A549 (cell line): ENCODE results near the gene HOMER2. TPM values are rescaled to one million over a fixed set of nuclear protein-coding genes. Genes with fewer than 3 reads are reported as not detected.

ENCODE experiments used
- ATAC-seq, 2 experiments: fragments of 200-7000 bp in 1 of 2; fragments of >200 bp in 1 of 2; cut with Nextera tagmentation in 1 of 2; cut with Tn5 transposase in 1 of 2; 3 replicates each; pipeline versions ENCODE4 v1.8.0 to v1.9.1; 2018 to 2020; ENCODE audit warnings: mild to moderate bottlenecking in 1 of 2, moderate library complexity in 1 of 2
- CTCF ChIA-PET: fragments of 300-600 bp; sonication (Branson Sonifier 250); formaldehyde crosslinking; extraction: SDS; loops from one replicate; lab custom pipeline; 2021; ENCODE audit warnings: antibody characterized with exemption, inconsistent platforms; lab: Yijun Ruan, JAX
- POLR2A ChIA-PET: fragments of 350-600 bp; formaldehyde crosslinking; extraction: SDS; loops from one replicate; lab custom pipeline; 2021; ENCODE audit warnings: antibody characterized with exemption, inconsistent platforms; lab: Yijun Ruan, JAX
- DNase-seq, 2 experiments: peaks; one replicate each; pipeline versions ENCODE4 v3.0.0 to v3.0.0-alpha.2; 2011 to 2016; ENCODE audit warnings: low read depth in 1 of 2, low spot score in 1 of 2
- FAIRE-seq: peaks from 2 replicates; lab custom pipeline; 2011; peaks lifted over from hg19 to GRCh38; lab: Jason Lieb, UNC
- H3K27ac ChIP-seq, 2 experiments: fragments of >200 bp; sonication (Bioruptor Twin); formaldehyde crosslinking; 3 replicates each; pipeline ENCODE4 v1.5.1; 2016 to 2017
- H3K4me1 ChIP-seq: fragments of >200 bp; sonication (Bioruptor Twin); formaldehyde crosslinking; 3 replicates; pipeline ENCODE4 v1.6.1; 2016
- H3K4me2 ChIP-seq: fragments of >200 bp; sonication (Bioruptor Twin); formaldehyde crosslinking; 3 replicates; pipeline ENCODE4 v1.6.1; 2016
- H3K4me3 ChIP-seq: fragments of >200 bp; sonication (Bioruptor Twin); formaldehyde crosslinking; 3 replicates; pipeline ENCODE4 v1.5.1; 2016
- H3K9me3 ChIP-seq: fragments of >200 bp; sonication (Bioruptor Twin); formaldehyde crosslinking; 3 replicates; pipeline ENCODE4 v1.6.1; 2016
- BCL3 ChIP-seq: fragments of >200 bp; sonication (Bioruptor Twin); formaldehyde crosslinking; IDR thresholded peaks from 3 replicates; pipeline ENCODE4 v1.6.1; 2016
- BHLHE40 ChIP-seq: IDR thresholded peaks from 2 replicates; pipeline ENCODE4 v1.6.1; 2012; ENCODE audit warnings: low read depth, low read length, inconsistent platforms
- CBX8 ChIP-seq: fragments of 200-600 bp; sonication (generic); IDR thresholded peaks from 2 replicates; pipeline ENCODE4 v1.6.1; 2016
- CEBPB ChIP-seq, 2 experiments: fragments of >200 bp in 1 of 2; sonication (Bioruptor Twin) in 1 of 2; formaldehyde crosslinking in 1 of 2; IDR thresholded peaks; 2 replicates each; pipeline ENCODE4 v1.6.1; 2012 to 2016
- CHD4 ChIP-seq: fragments of 200-600 bp; sonication (generic); IDR thresholded peaks from 2 replicates; pipeline ENCODE4 v1.6.1; 2016; ENCODE audit warnings: antibody characterized with exemption, mild to moderate bottlenecking, borderline replicate concordance
- EHMT2 ChIP-seq: fragments of 200-600 bp; sonication (generic); IDR thresholded peaks from 2 replicates; pipeline ENCODE4 v1.6.1; 2016; ENCODE audit warnings: antibody characterized with exemption, low read depth, mild to moderate bottlenecking, moderate library complexity
- EP300 ChIP-seq, 2 experiments: fragments of >200 bp; sonication (Bioruptor Twin); formaldehyde crosslinking; IDR thresholded peaks; 2 replicates in 1 of 2; 3 replicates in 1 of 2; pipeline ENCODE4 v1.6.1; 2016 to 2017
- FOSB ChIP-seq: fragments of 250-450 bp; sonication (Bioruptor Pico); IDR thresholded peaks from 2 replicates; pipeline ENCODE4 v1.5.0; 2020; ENCODE audit warnings: mild to moderate bottlenecking, moderate library complexity
- FOXS1 ChIP-seq: fragments of 250-450 bp; sonication (Bioruptor Pico); IDR thresholded peaks from 2 replicates; pipeline ENCODE4 v1.5.0; 2020; ENCODE audit warnings: mild to moderate bottlenecking, moderate library complexity
- GATA3 ChIP-seq: IDR thresholded peaks from 2 replicates; pipeline ENCODE4 v1.6.1; 2012; ENCODE audit warnings: borderline replicate concordance
- HDAC2 ChIP-seq: fragments of 200-600 bp; sonication (generic); IDR thresholded peaks from 2 replicates; pipeline ENCODE4 v1.6.1; 2016
- HOXA7 ChIP-seq: fragments of 250-450 bp; sonication (Bioruptor Pico); IDR thresholded peaks from 2 replicates; pipeline ENCODE4 v1.5.0; 2020; ENCODE audit warnings: mild to moderate bottlenecking, moderate library complexity
- JUNB ChIP-seq: fragments of >200 bp; sonication (Bioruptor Twin); formaldehyde crosslinking; IDR thresholded peaks from 2 replicates; pipeline ENCODE4 v1.6.1; 2016
- MAFK ChIP-seq: fragments of 450-650 bp; IDR thresholded peaks from 2 replicates; pipeline ENCODE4 v1.6.1; 2014; ENCODE audit not compliant: partially characterized antibody
- MAX ChIP-seq: IDR thresholded peaks from 2 replicates; pipeline ENCODE4 v1.6.1; 2012
- NPAS2 ChIP-seq: fragments of 250-450 bp; sonication (Bioruptor Pico); IDR thresholded peaks from 2 replicates; pipeline ENCODE4 v1.8.0; 2022; ENCODE audit warnings: mild to moderate bottlenecking, moderate library complexity, borderline replicate concordance
- NR3C1 ChIP-seq: fragments of >200 bp; sonication (Bioruptor Twin); formaldehyde crosslinking; IDR thresholded peaks from 3 replicates; pipeline ENCODE4 v1.6.1; 2017
- POLR2A ChIP-seq: IDR thresholded peaks from 2 replicates; pipeline ENCODE4 v1.6.1; 2012; ENCODE audit warnings: mild to moderate bottlenecking, low read length
- RCOR1 ChIP-seq: fragments of 150-350 bp; IDR thresholded peaks from 2 replicates; pipeline ENCODE4 v1.6.1; 2014; ENCODE audit warnings: antibody characterized with exemption, low read length, low read depth
- RFX5 ChIP-seq: fragments of 450-650 bp; IDR thresholded peaks from 2 replicates; pipeline ENCODE4 v1.7.1; 2014; ENCODE audit warnings: antibody characterized with exemption, mild to moderate bottlenecking, moderate library complexity
- RNF2 ChIP-seq: fragments of 200-600 bp; sonication (generic); IDR thresholded peaks from 2 replicates; pipeline ENCODE4 v1.6.1; 2016; ENCODE audit warnings: low read depth, mild to moderate bottlenecking, antibody characterized with exemption, moderate library complexity, borderline replicate concordance
- SMC3 ChIP-seq: fragments of >200 bp; sonication (Bioruptor Twin); formaldehyde crosslinking; IDR thresholded peaks from 3 replicates; pipeline ENCODE4 v1.6.1; 2018; ENCODE audit warnings: inconsistent platforms
- WGBS: methylation state at CpG from one replicate; pipeline ENCODE4 v1.1.6; 2017; ENCODE audit errors: missing lambda C conversion rate; 5-methylcytosine and 5-hydroxymethylcytosine counted together
- polyA plus RNA-seq, 4 experiments: library from polyadenylated mRNA; depleted of rRNA in 3 of 4; stranded (reverse); fragments of >200 nt; fragmentation: RNase III in 1 of 4; extraction: RNeasy Plus Mini Kit Qiagen cat#74134 plus additional on column Dnase treatment in 1 of 4; gene quantifications; 2 replicates in 3 of 4; 3 replicates in 1 of 4; pipeline ENCODE4 v1.2.3, GENCODE V29; 2011 to 2017
- TF ChIP-seq, protein P1 (sequence below): fragments of 250-450 bp; sonication (Bioruptor Pico); IDR thresholded peaks from 2 replicates; pipeline ENCODE4 v1.5.0; 2021; ENCODE audit warnings: mild to moderate bottlenecking, moderate library complexity, borderline replicate concordance
- TF ChIP-seq, protein P2 (sequence below): fragments of >200 bp; sonication (Bioruptor Twin); formaldehyde crosslinking; IDR thresholded peaks from 2 replicates; pipeline ENCODE4 v1.6.1; 2016
- TF ChIP-seq, protein P3 (sequence below): IDR thresholded peaks from 2 replicates; pipeline ENCODE4 v1.6.1; 2012

The HOMER2 gene
- polyA plus RNA-seq, 2 of the 4 experiments (the other 2 are of a cell fraction) = 9.4 to 15.4 TPM

DNA sequence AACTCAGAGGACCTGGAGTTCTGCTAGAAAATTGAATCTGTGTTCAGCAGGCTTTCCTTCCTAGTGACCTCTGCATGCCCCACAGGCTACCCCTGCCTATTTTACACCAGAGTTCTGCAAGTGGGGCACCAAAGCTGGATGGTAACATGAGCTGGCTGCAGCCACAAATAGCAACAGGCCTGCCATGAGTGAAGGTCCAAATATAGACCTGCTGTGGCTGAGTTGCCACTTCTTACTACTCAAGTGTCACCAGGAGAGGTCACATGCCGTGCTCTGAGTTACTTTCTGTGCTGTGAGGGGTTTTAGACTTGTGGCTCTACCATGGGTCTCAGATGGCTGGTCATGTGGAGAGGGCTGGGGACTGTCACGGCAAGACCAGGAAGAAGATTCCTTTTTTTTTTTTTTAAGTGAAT lies 146.5 kb downstream of the HOMER2 start, which contains the start of gene FSD2:
Gene FSD2 (minus strand): TSS at position 76 of the 413 bp plus-strand sequence. CDS start 18,679 bp downstream, outside the sequence.
- no peaks in the 10 kb centered on the region for H3K9me3 ChIP-seq
- WGBS = 44% methylated on average over 2 of the region's 2 CpGs
- FAIRE-seq = no peak
- no peak within 1 kb of the TSS for H3K27ac ChIP-seq
- CTCF ChIA-PET = no interaction called here
- DNase-seq = no peak
- H3K4me3 ChIP-seq = no peak within 1 kb of the TSS
- no peak for TF ChIP-seq NPAS2 (CRISPR knock-in tag)
- TF ChIP-seq SMC3 = no peak
- TF ChIP-seq RFX5 = no peak
- no peak for TF ChIP-seq MAFK
- TF ChIP-seq FOXS1 (CRISPR knock-in tag) = no peak
- TF ChIP-seq EP300 (IDR thresholded peaks at IDR 0.05) = no peak
- no peak for TF ChIP-seq HOXA7
- no peak for TF ChIP-seq CHD4
- no peak for TF ChIP-seq JUNB
- TF ChIP-seq, protein P1, sequence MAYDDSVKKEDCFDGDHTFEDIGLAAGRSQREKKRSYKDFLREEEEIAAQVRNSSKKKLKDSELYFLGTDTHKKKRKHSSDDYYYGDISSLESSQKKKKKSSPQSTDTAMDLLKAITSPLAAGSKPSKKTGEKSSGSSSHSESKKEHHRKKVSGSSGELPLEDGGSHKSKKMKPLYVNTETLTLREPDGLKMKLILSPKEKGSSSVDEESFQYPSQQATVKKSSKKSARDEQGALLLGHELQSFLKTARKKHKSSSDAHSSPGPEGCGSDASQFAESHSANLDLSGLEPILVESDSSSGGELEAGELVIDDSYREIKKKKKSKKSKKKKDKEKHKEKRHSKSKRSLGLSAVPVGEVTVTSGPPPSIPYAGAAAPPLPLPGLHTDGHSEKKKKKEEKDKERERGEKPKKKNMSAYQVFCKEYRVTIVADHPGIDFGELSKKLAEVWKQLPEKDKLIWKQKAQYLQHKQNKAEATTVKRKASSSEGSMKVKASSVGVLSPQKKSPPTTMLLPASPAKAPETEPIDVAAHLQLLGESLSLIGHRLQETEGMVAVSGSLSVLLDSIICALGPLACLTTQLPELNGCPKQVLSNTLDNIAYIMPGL (CRISPR knock-in tag) = no peak
- no peak for TF ChIP-seq POLR2A
- POLR2A ChIA-PET = no interaction called here
- no peak for ATAC-seq
- H3K4me2 ChIP-seq = no peak within 1 kb of the TSS
- H3K4me1 ChIP-seq = peaks cover 6% of the 10 kb centered on the region; the same call in 1 of the 3 replicates

GRCh38 chr15:82804575-82804949 lies 148.0 kb downstream of the HOMER2 start:
- H3K4me1 ChIP-seq = peaks cover 6% of the 10 kb centered on the region; the same call in 1 of the 3 replicates
- CTCF ChIA-PET = interaction anchor here (1.2 to 1.3 kb wide), 2 partner anchors 45 to 273 kb away, joined by 3 read pairs; no protein-coding TSS in a partner anchor
- WGBS = 17% methylated on average over 1 of the region's 1 CpG
- H3K27ac ChIP-seq = no peak overlapping the region
- TF ChIP-seq CEBPB (IDR thresholded peaks at IDR 0.05) (no peak), RCOR1 (no peak), CBX8 (no peak), GATA3 (no peak), HDAC2 (no peak), MAX (no peak), RNF2 (no peak), EHMT2 (no peak), BHLHE40 (no peak), SMC3 (no peak), NR3C1 (no peak), FOSB (CRISPR knock-in tag) (no peak), BCL3 (no peak)
- TF ChIP-seq, protein P2, sequence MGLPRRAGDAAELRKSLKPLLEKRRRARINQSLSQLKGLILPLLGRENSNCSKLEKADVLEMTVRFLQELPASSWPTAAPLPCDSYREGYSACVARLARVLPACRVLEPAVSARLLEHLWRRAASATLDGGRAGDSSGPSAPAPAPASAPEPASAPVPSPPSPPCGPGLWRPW = no peak
- TF ChIP-seq, protein P3, sequence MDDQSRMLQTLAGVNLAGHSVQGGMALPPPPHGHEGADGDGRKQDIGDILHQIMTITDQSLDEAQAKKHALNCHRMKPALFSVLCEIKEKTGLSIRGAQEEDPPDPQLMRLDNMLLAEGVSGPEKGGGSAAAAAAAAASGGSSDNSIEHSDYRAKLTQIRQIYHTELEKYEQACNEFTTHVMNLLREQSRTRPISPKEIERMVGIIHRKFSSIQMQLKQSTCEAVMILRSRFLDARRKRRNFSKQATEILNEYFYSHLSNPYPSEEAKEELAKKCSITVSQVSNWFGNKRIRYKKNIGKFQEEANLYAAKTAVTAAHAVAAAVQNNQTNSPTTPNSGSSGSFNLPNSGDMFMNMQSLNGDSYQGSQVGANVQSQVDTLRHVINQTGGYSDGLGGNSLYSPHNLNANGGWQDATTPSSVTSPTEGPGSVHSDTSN = no peak
- TF ChIP-seq, all 56 proteins: peak for 0
- POLR2A ChIA-PET = no interaction called here
- H3K9me3 ChIP-seq = no peaks in the 10 kb centered on the region
- no peak overlapping the region for H3K4me2 ChIP-seq
- ATAC-seq (no peak), DNase-seq (no peak), FAIRE-seq (no peak)
- no peak overlapping the region for H3K4me3 ChIP-seq
